ENCODE data around the gene PHF2.

PHF2 gene

GRCh38 chr9:93576258-93577077 is at the start of gene PHF2:
PHF2 (plus strand) TSS chr9:93576584; CDS start chr9:93576774, 190 bp downstream.
- peak; percentile 40 for DNase-seq

- DNase-seq, result no peak
Observed at GRCh38 chr9:93531374-93531773, 45.0 kb upstream of the PHF2 start.

GRCh38 chr9:93532141-93532540 is 44.2 kb upstream of the PHF2 start:
- no peak for DNase-seq

GRCh38 chr9:93533863-93534262 is 42.5 kb upstream of the PHF2 start:
- no peak for DNase-seq

- no peak for DNase-seq
Observed at GRCh38 chr9:93536167-93536566, 40.2 kb upstream of the PHF2 start.

GRCh38 chr9:93536874-93537273 is 39.5 kb upstream of the PHF2 start:
- DNase-seq, result no peak

- no peak for DNase-seq
Observed at GRCh38 chr9:93540305-93540704, 36.1 kb upstream of the PHF2 start.

- no peak for DNase-seq
Observed at GRCh38 chr9:93541005-93541404, 35.4 kb upstream of the PHF2 start.

- DNase-seq, result no peak
Observed at GRCh38 chr9:93541581-93542349, 34.6 kb upstream of the PHF2 start.

GRCh38 chr9:93543117-93543516 is 33.3 kb upstream of the PHF2 start:
- no peak for DNase-seq

- DNase-seq, result no peak
Observed at GRCh38 chr9:93546356-93546755, 30.0 kb upstream of the PHF2 start.

- DNase-seq, result no peak
Observed at GRCh38 chr9:93549611-93550010, 26.8 kb upstream of the PHF2 start.

GRCh38 chr9:93552923-93553322 is 23.5 kb upstream of the PHF2 start:
- no peak for DNase-seq

- DNase-seq, result no peak
Observed at GRCh38 chr9:93555370-93555769, 21.0 kb upstream of the PHF2 start.

GRCh38 chr9:93557366-93558137 is 18.8 kb upstream of the PHF2 start:
- no peak for DNase-seq

- DNase-seq, result no peak
Observed at GRCh38 chr9:93558503-93558902, 17.9 kb upstream of the PHF2 start.

GRCh38 chr9:93560991-93561390 is 15.4 kb upstream of the PHF2 start:
- no peak for DNase-seq

GRCh38 chr9:93562157-93562556 is 14.2 kb upstream of the PHF2 start:
- DNase-seq, result no peak

- no peak for DNase-seq
Observed at GRCh38 chr9:93565089-93565488, 11.3 kb upstream of the PHF2 start.

GRCh38 chr9:93566408-93567270 is 9.7 kb upstream of the PHF2 start:
- peak; percentile 99 for DNase-seq

- DNase-seq, result no peak
Observed at GRCh38 chr9:93567271-93567959, 9.0 kb upstream of the PHF2 start.

GRCh38 chr9:93568169-93568568 is 8.2 kb upstream of the PHF2 start:
- no peak for DNase-seq

All from activated CD4-positive, alpha-beta T cell treated with anti-CD3 and anti-CD28 coated beads for 48 hours (primary cell).